ENCODE results near the gene CPNE4. TPM values are rescaled to one million over a fixed set of nuclear protein-coding genes. Genes with fewer than 3 reads are reported as not detected.

Gene CPNE4
- total and polyA plus RNA-seq, 4 donors: 0.02 to 1.6 (median 0.29) TPM

GRCh38 chr3:132029182-132029902 lies 5.5 kb downstream of the CPNE4 start:
- 24% methylated on average over 15 of the region's 15 CpGs for WGBS, 2 donors
- peak; percentile 49 for TF ChIP-seq CTCF (IDR thresholded peaks at IDR 0.05; ENCODE audit: control extremely low read depth, extremely low read depth)
- Histone ChIP-seq H3K4me3 (no peak overlapping the region), H3K4me1 (ENCODE audit: control insufficient read depth in 5 of 5, insufficient read depth in 5 of 5, low read length in 5 of 5) (peaks cover 0 to under 1% (median 0%) of the 10 kb centered on the region in 5 donors), H3K27ac (ENCODE audit: low read depth in 1 of 2, low read length in 1 of 2) (no peak overlapping the region), H3K9me3 (ENCODE audit: control insufficient read depth in 4 of 4, insufficient read depth in 3 of 4, low read length in 3 of 4) (no peaks in the 10 kb centered on the region), H3K36me3 (ENCODE audit: control insufficient read depth in 4 of 4, insufficient read depth in 4 of 4, low read length in 4 of 4) (no peaks in the 10 kb centered on the region), H3K27me3 (ENCODE audit: control insufficient read depth in 3 of 3, insufficient read depth in 3 of 3, low read length in 2 of 3) (peaks cover 0 to 28% (median 19%) of the 10 kb centered on the region in 3 donors), H3K9ac (ENCODE audit: insufficient read depth in 1 of 2, low read length in 2 of 2) (no peak overlapping the region)
- ATAC-seq (ENCODE audit: insufficient read depth, low FRiP score): peak; percentile 88
- DNase-seq: peak; percentile 72 to 82 (median 81)

- DNase-seq (no peak), ATAC-seq (ENCODE audit: insufficient read depth, low FRiP score) (no peak)
- no peaks in the 10 kb centered on the region for H3K9me3 ChIP-seq (ENCODE audit: control insufficient read depth in 4 of 4, insufficient read depth in 3 of 4, low read length in 3 of 4)
- TF ChIP-seq CTCF (IDR thresholded peaks at IDR 0.05; ENCODE audit: control extremely low read depth, extremely low read depth): no peak
- no peak overlapping the region for H3K9ac ChIP-seq (ENCODE audit: insufficient read depth in 1 of 2, low read length in 2 of 2)
- H3K4me1 ChIP-seq (ENCODE audit: control insufficient read depth in 5 of 5, insufficient read depth in 5 of 5, low read length in 5 of 5): no peaks in the 10 kb centered on the region
- H3K27ac ChIP-seq (ENCODE audit: low read depth in 1 of 2, low read length in 1 of 2): no peak overlapping the region
- WGBS, 2 donors: 77 to 79% methylated on average over 7 of the region's 7 CpGs
- peaks cover 2 to 4% (median 3%) of the 10 kb centered on the region in 3 donors for H3K27me3 ChIP-seq (ENCODE audit: control insufficient read depth in 3 of 3, insufficient read depth in 3 of 3, low read length in 2 of 3)
- H3K4me3 ChIP-seq: no peak overlapping the region
- no peaks in the 10 kb centered on the region for H3K36me3 ChIP-seq (ENCODE audit: control insufficient read depth in 4 of 4, insufficient read depth in 4 of 4, low read length in 4 of 4)
These were observed 11.9 kb downstream of the CPNE4 start for GRCh38 chr3:132022914-132023313.

GRCh38 chr3:132020058-132020457 lies 14.8 kb downstream of the CPNE4 start:
- no peaks in the 10 kb centered on the region for H3K9me3 ChIP-seq (ENCODE audit: control insufficient read depth in 4 of 4, insufficient read depth in 3 of 4, low read length in 3 of 4)
- TF ChIP-seq CTCF (IDR thresholded peaks at IDR 0.05; ENCODE audit: control extremely low read depth, extremely low read depth): no peak
- no peaks in the 10 kb centered on the region for H3K4me1 ChIP-seq (ENCODE audit: control insufficient read depth in 5 of 5, insufficient read depth in 5 of 5, low read length in 5 of 5)
- no peak overlapping the region for H3K9ac ChIP-seq (ENCODE audit: insufficient read depth in 1 of 2, low read length in 2 of 2)
- DNase-seq (no peak), ATAC-seq (ENCODE audit: insufficient read depth, low FRiP score) (no peak)
- 26 to 31% methylated on average over 3 of the region's 3 CpGs for WGBS, 2 donors
- no peak overlapping the region for H3K27ac ChIP-seq (ENCODE audit: low read depth in 1 of 2, low read length in 1 of 2)
- peaks cover 2 to 4% (median 3%) of the 10 kb centered on the region in 3 donors for H3K27me3 ChIP-seq (ENCODE audit: control insufficient read depth in 3 of 3, insufficient read depth in 3 of 3, low read length in 2 of 3)
- no peaks in the 10 kb centered on the region for H3K36me3 ChIP-seq (ENCODE audit: control insufficient read depth in 4 of 4, insufficient read depth in 4 of 4, low read length in 4 of 4)
- H3K4me3 ChIP-seq: no peak overlapping the region

Measured in lung (tissue), 12 donors.